HUES64 (cell line): ENCODE results near the gene PDE8B.
A peak's percentile ranks its signal among the peaks of the same experiment; 100 is the strongest.

ENCODE experiments used
- H3K27ac ChIP-seq: 2 replicates; pipeline ENCODE4 v1.7.0; 2013; ENCODE audit warnings: low read depth, low read length, inconsistent platforms
- H3K27me3 ChIP-seq: 2 replicates; pipeline ENCODE4 v1.6.1; 2013; ENCODE audit warnings: mild to moderate bottlenecking, low read length; ENCODE audit not compliant: insufficient read depth
- H3K36me3 ChIP-seq: 2 replicates; pipeline ENCODE4 v1.6.1; 2013; ENCODE audit warnings: mild to moderate bottlenecking, low read length; ENCODE audit not compliant: insufficient read depth
- H3K4me1 ChIP-seq: 2 replicates; pipeline ENCODE4 v1.6.1; 2013; ENCODE audit warnings: mild to moderate bottlenecking, low read length, moderate library complexity; ENCODE audit not compliant: insufficient read depth
- H3K4me3 ChIP-seq: 2 replicates; pipeline ENCODE4 v1.5.1; 2013; ENCODE audit warnings: mild to moderate bottlenecking, low read length, moderate library complexity
- H3K9ac ChIP-seq: 2 replicates; pipeline ENCODE4 v1.6.1; 2013; ENCODE audit warnings: mild to moderate bottlenecking, low read depth, low read length
- H3K9me3 ChIP-seq: 2 replicates; pipeline ENCODE4 v1.6.1; 2013; ENCODE audit warnings: low read depth, low read length; ENCODE audit not compliant: insufficient read depth
- WGBS: fragments of 150-250, 120-280 bp; methylation state at CpG from one replicate; pipeline ENCODE4 v1.1.7; 2013; ENCODE audit warnings: missing lambda C conversion rate; 5-methylcytosine and 5-hydroxymethylcytosine counted together

Gene PDE8B

GRCh38 chr5:77175231-77175630, 35.2 kb upstream of the PDE8B start:
- Histone ChIP-seq H3K4me1 (peaks cover 10% of the 10 kb centered on the region), H3K4me3 (no peak overlapping the region), H3K9ac (no peak overlapping the region), H3K9me3 (no peaks in the 10 kb centered on the region), H3K27me3 (peaks cover 22% of the 10 kb centered on the region), H3K27ac (no peak overlapping the region), H3K36me3 (no peaks in the 10 kb centered on the region)

GRCh38 chr5:77176429-77176828, 34.1 kb upstream of the PDE8B start:
- peaks cover 34% of the 10 kb centered on the region for H3K27me3 ChIP-seq
- WGBS, result 95% methylated on average over 5 of the region's 5 CpGs
- no peaks in the 10 kb centered on the region for H3K9me3 ChIP-seq
- peaks cover 10% of the 10 kb centered on the region for H3K4me1 ChIP-seq
- H3K4me3 ChIP-seq, result no peak overlapping the region
- H3K36me3 ChIP-seq, result no peaks in the 10 kb centered on the region
- H3K9ac ChIP-seq, result no peak overlapping the region
- no peak overlapping the region for H3K27ac ChIP-seq

- no peak overlapping the region for H3K4me3 ChIP-seq
- no peaks in the 10 kb centered on the region for H3K9me3 ChIP-seq
- no peaks in the 10 kb centered on the region for H3K36me3 ChIP-seq
- peaks cover 10% of the 10 kb centered on the region for H3K4me1 ChIP-seq
- no peak overlapping the region for H3K9ac ChIP-seq
- H3K27me3 ChIP-seq, result peaks cover 46% of the 10 kb centered on the region
- WGBS, result 89% methylated on average over 5 of the region's 5 CpGs
- no peak overlapping the region for H3K27ac ChIP-seq
These were observed 32.9 kb upstream of the PDE8B start for GRCh38 chr5:77177576-77177975.

- Histone ChIP-seq H3K36me3 (no peaks in the 10 kb centered on the region), H3K4me3 (peak overlapping the region; percentile 66), H3K9me3 (no peaks in the 10 kb centered on the region), H3K27ac (no peak overlapping the region), H3K9ac (peak overlapping the region; percentile 51; the same call in 1 of the 2 replicates), H3K4me1 (peaks cover 1% of the 10 kb centered on the region), H3K27me3 (peaks cover 46% of the 10 kb centered on the region)
- 1% methylated on average over 60 of the region's 69 CpGs for WGBS
These were observed 30.1 kb upstream of the PDE8B start for GRCh38 chr5:77180167-77181081.

GRCh38 chr5:77181173-77181572, 29.3 kb upstream of the PDE8B start:
- H3K4me3 ChIP-seq, result peak overlapping the region; percentile 38
- peaks cover 46% of the 10 kb centered on the region for H3K27me3 ChIP-seq
- no peaks in the 10 kb centered on the region for H3K9me3 ChIP-seq
- no peak overlapping the region for H3K9ac ChIP-seq
- H3K4me1 ChIP-seq, result no peaks in the 10 kb centered on the region
- H3K27ac ChIP-seq, result no peak overlapping the region
- WGBS, result 22% methylated on average over 15 of the region's 15 CpGs
- H3K36me3 ChIP-seq, result no peaks in the 10 kb centered on the region

GRCh38 chr5:77181596-77182304, 28.7 kb upstream of the PDE8B start:
- peak overlapping the region; percentile 38; the same call in 1 of the 2 replicates for H3K4me3 ChIP-seq
- WGBS, result 72% methylated on average over 15 of the region's 15 CpGs
- H3K4me1 ChIP-seq, result no peaks in the 10 kb centered on the region
- no peak overlapping the region for H3K9ac ChIP-seq
- H3K36me3 ChIP-seq, result no peaks in the 10 kb centered on the region
- H3K27ac ChIP-seq, result no peak overlapping the region
- H3K27me3 ChIP-seq, result peaks cover 46% of the 10 kb centered on the region
- no peaks in the 10 kb centered on the region for H3K9me3 ChIP-seq

GRCh38 chr5:77182367-77182766, 28.1 kb upstream of the PDE8B start:
- Histone ChIP-seq H3K9ac (no peak overlapping the region), H3K27ac (no peak overlapping the region), H3K9me3 (no peaks in the 10 kb centered on the region), H3K36me3 (no peaks in the 10 kb centered on the region), H3K4me1 (no peaks in the 10 kb centered on the region), H3K27me3 (peaks cover 46% of the 10 kb centered on the region), H3K4me3 (no peak overlapping the region)
- 100% methylated on average over 1 of the region's 1 CpG for WGBS

- WGBS, result 94% methylated on average over 2 of the region's 2 CpGs
- Histone ChIP-seq H3K4me1 (no peaks in the 10 kb centered on the region), H3K27ac (no peak overlapping the region), H3K9ac (no peak overlapping the region), H3K4me3 (no peak overlapping the region), H3K36me3 (no peaks in the 10 kb centered on the region), H3K9me3 (no peaks in the 10 kb centered on the region), H3K27me3 (peaks cover 8% of the 10 kb centered on the region)
These were observed 23.7 kb upstream of the PDE8B start for GRCh38 chr5:77186652-77187370.

- Histone ChIP-seq H3K27ac (no peak overlapping the region), H3K36me3 (no peaks in the 10 kb centered on the region), H3K4me3 (no peak overlapping the region), H3K9ac (no peak overlapping the region), H3K4me1 (no peaks in the 10 kb centered on the region), H3K27me3 (no peaks in the 10 kb centered on the region), H3K9me3 (no peaks in the 10 kb centered on the region)
- WGBS, result 90% methylated on average over 2 of the region's 2 CpGs
These were observed 21.1 kb upstream of the PDE8B start for GRCh38 chr5:77189421-77189820.

- Histone ChIP-seq H3K9me3 (no peaks in the 10 kb centered on the region), H3K4me1 (no peaks in the 10 kb centered on the region), H3K36me3 (no peaks in the 10 kb centered on the region), H3K4me3 (no peak overlapping the region), H3K9ac (no peak overlapping the region), H3K27ac (no peak overlapping the region), H3K27me3 (no peaks in the 10 kb centered on the region)
- WGBS, result 100% methylated on average over 1 of the region's 2 CpGs
These were observed 17.9 kb upstream of the PDE8B start for GRCh38 chr5:77192441-77193050.
